Measurements from ENCODE around the gene ZBTB3.
"Not testable (repeated sequence)": the region's sequence is repeated elsewhere in the genome, so short reads cannot be mapped to it uniquely, and the experiment has no call there.

The ZBTB3 gene

GRCh38 chr11:62713343-62713742 lies 40.6 kb downstream of the ZBTB3 start:
- DNase-seq, result no peak

GRCh38 chr11:62712861-62713260 lies 41.1 kb downstream of the ZBTB3 start:
- DNase-seq, result no peak

GRCh38 chr11:62712276-62712812 lies 41.6 kb downstream of the ZBTB3 start:
- DNase-seq, result no peak

DNA sequence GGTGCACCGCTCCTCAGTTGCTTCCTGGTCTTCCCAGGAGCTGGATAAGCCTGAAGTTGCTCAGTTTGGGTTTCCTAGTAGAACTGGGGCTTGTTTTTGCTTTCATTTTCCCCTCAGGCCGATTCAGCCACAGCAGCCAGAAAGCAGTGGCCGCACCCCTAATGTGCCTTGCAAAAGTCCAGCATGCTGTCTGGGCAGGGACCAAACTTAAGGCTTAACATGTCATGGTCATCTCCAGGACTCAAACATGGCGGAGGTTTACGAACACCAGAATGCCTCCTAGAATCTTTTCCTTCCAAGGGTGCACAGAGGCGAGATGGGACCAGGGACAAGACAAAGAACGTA lies 44.0 kb downstream of the ZBTB3 start:
- DNase-seq, result peak; percentile 36

DNA sequence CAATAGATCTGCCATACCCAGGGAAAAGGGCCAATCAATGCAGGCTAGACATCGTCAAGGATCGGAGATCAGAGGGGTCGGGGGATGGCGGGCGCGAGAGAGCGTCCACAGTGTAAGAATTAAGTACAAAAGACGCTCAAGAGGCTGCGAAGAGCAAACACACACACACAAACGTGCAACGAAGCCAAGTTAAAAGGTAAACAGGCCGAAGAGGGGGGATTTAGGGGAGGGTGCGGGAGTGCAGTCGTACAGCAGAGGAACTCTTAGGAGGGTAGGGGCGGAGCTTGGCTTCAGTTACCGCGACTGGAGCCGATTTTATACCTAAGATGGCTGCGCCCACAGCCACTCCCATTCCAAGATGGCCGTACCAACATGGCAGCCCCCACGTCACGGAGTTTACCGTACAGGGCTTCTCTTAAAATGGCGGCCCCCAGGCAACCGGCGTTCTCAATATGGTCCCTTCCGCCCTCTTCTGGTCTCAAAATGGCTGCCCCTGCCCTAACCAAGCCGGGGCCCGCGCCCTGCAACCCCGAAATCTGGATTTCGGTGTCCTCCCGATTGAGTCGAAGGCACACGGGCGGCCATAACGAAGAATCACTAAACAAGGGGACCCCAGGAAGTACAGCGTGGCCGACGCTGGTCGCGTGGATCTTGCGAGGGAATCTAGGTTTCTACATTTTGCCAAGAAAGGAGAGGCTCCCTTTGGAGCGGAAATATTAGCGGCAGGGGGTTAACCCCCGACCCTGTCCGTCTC lies 44.5 kb downstream of the ZBTB3 start:
- peak; percentile 98 for DNase-seq

- peak; percentile 72 for DNase-seq
Observed at GRCh38 chr11:62708793-62709192, 45.2 kb downstream of the ZBTB3 start.

- DNase-seq, result no peak
Observed at GRCh38 chr11:62708392-62708791, 45.6 kb downstream of the ZBTB3 start.

DNA sequence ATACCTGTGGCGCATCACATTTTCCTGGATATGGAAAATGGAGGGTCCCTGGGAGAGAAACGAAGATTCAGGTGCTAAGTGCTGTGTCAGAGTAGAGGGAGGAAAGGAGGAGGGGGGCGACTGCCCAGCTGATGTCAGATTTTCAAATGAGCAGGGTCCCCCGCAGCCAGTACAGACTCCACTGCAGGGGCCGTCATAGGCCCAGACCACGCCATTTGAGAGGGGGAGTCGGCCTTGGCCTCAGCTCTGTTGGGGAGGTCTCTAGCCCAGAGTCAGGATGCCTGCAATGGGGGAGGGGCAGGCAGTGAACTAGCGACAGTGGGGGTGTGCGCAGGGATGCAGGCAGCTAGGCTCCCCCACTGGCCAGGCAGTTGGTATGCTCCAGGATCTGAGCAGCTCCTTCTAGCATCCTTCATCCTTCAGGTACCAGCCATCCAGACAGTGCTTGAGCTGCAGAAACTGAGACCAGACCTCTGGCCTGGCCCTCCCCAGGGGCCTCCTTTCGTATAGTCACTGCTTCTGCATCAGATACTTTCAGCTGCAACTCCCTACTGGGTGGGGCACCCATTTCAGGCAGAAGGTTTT lies 46.6 kb downstream of the ZBTB3 start, which contains the start of the genes BSCL2 and GNG3:
Gene BSCL2, minus strand, starts transcription at position 148 of the 585 bp plus-strand sequence. CDS start 229 bp downstream, outside the sequence.
Gene GNG3, plus strand, starts transcription at position 400 of the 585 bp plus-strand sequence. CDS start 620 bp downstream, outside the sequence.
- DNase-seq, result no peak

DNA sequence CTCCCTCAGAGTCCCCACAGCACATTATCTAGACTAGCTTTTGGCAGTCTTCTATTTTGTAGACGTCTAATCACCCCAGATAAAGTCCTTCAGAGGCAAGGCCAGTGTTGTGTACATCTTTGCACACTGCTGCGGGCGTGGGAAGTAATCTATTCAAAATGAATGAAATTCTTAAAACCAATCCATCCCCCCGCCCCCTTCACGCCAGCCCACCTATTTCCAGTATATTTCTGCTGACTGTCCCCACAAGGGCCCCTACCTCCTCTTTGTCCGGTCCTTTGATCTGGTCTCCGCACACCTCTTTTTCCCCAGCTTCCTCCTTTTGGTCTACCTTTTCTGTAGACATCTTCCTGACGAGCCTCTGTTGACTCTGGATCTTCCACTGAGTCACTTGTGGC lies 47.1 kb downstream of the ZBTB3 start:
- DNase-seq, result no peak

DNA sequence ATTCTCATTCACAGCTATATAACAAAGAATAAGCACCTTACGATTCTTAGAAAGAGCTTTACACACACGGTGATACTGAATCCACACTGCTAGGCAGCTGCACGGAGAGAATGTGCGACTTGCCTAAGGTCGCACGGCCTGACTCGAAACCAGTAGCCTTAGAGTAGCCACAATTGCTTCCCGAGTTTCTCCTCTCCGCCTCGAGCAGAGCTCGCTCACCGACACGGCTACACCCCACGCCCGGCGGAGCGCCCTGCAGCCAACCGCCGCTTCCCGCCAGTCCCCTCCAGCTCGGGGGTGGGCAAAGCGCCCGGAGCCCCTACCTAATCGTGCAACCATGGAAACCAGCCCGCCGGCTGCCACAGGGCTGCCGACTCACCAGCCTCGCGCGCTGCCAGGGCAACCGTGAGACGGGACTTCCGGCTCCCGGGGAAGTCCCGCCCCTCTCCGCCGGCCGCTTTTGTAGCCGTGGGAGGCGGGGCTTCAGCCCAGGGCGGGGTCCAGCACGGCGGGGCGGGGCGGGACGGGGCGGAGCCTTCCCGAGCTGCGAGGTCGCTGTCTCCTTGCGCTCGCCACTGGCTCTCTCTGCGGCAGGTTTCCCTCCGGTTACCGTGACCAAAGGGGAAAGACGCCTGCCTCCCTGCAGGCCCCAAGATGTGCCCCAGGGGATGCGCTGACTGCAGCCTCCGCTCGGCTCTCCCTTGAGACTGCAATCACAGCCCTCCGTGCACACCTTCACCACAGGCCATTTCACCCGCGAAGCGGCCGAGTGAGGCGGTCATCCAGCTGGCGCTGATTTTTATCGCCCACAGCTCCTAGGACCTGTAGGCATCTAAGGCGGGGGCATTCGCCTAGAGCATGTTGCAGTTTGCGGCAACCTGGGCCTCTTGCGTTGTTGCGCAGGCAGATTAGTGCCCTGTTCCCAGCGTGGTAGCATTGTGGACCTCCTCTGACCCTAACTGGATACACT lies 47.8 kb downstream of the ZBTB3 start:
- DNase-seq, result peak; percentile 95

- no peak for DNase-seq
Observed at GRCh38 chr11:62705413-62705812, 48.5 kb downstream of the ZBTB3 start.

- not testable (repeated sequence) for DNase-seq
Observed at GRCh38 chr11:62703921-62704320, 50.0 kb downstream of the ZBTB3 start.

- DNase-seq, result no peak
Observed at GRCh38 chr11:62702246-62702645, 51.7 kb downstream of the ZBTB3 start.

Measured in CD4-positive, alpha-beta T cell treated with Interleukin-6 for 4 hours (primary cell).